ENCODE data around the gene TMEM86A. TPM values are rescaled to one million over a fixed set of nuclear protein-coding genes. Genes with fewer than 3 reads are reported as not detected.
A peak's percentile ranks its signal among the peaks of the same experiment; 100 is the strongest.

TMEM86A gene
- total RNA-seq, 1 experiment from 2014 or later, result 1.7 TPM

GRCh38 chr11:18726040-18726439 lies 27.5 kb downstream of the TMEM86A start, which contains the start of gene IGSF22:
IGSF22 (minus strand) TSS chr11:18726188; CDS start chr11:18724236, 1,952 bp downstream.
- no peak for DNase-seq (ENCODE audit: low spot score)

GRCh38 chr11:18727479-18728236 lies 29.1 kb downstream of the TMEM86A start:
- DNase-seq (ENCODE audit: low spot score), result peak; percentile 30

- no peak for DNase-seq (ENCODE audit: low spot score)
These were observed 30.1 kb downstream of the TMEM86A start for GRCh38 chr11:18728658-18729057.

GRCh38 chr11:18729426-18729825 lies 30.8 kb downstream of the TMEM86A start:
- no peak for DNase-seq (ENCODE audit: low spot score)

- no peak for DNase-seq (ENCODE audit: low spot score)
These were observed 31.4 kb downstream of the TMEM86A start for GRCh38 chr11:18730020-18730419.

DNA sequence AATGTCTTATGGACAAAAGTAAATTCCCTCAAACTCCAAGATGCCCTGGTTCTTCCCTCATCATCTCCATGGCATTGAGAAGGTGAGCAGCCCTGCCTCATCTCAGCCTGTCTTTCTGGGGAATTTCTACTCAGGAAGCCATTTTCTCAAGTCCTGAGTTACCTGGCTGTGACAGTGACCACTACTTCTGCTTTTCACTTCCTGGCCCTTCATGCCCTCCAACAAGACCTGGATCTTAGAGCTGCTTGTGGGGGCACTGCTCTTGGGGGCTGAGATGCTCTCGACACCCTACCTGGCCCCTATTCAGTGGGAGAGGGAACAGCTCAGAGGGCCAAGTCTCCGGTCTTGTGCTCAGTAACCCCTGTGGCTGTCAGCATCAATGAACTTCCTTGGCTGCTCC lies 32.9 kb downstream of the TMEM86A start:
- DNase-seq (ENCODE audit: low spot score), result no peak

DNA sequence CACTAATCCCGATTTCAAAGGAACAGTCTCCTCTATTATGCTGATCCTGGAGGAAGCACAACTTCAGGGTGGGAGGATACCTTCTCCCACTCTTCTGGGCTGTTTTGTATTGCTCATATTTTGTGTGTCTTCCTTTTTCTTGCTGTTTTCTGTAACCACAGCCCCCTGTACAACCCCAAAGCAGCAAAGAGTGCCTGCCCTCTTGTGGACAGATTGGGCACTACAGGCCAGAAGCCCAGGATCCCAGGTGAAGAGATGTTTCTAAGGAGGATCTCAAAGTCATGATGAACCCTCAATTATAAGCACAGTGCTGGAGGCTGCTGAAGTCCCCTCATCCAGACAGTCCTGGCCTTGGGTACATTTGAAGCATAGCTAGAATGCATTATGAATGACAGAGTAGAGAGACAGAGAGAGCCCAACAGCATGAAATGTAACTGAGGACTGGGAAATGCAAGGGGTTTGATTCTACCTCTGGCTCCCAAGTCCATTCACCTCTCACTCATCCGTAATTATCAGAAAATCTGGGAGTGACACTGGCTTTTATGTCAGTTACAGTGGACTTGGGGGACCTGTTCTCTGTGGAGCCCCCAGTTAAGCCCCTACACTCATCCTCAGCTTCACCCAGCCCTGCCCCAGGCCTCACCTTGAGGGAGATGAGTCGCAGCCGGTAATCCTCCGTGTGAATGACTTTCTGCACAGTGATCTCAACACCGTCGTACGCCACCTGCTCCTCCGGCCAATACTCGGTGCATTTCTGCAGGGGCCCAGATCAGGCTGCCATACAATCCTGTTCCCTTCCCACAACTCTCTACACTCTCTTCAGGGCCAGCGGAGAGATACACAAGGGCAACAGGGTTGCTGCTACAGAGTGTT lies 33.6 kb downstream of the TMEM86A start:
- peak; percentile 29 for DNase-seq (ENCODE audit: low spot score)

DNA sequence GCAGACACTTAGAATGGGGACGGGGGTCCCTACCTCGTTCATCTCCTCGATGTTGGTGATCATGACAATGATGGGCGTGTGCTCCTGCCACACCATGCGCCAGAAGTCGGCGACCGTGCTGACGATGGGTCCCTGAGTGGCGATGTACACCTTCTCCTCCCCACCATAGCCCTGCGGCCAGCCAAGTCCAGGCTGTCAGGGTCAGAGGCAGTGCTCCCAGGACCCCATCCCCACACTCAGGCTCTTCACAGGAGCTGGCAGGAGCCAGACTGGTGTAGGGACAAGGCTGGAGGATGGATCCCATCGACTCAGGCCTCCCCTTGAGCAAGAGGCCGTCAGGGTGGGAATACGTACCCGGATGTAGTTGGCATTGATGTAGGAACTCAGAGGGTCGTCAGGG lies 34.6 kb downstream of the TMEM86A start:
- DNase-seq (ENCODE audit: low spot score), result no peak

DNA sequence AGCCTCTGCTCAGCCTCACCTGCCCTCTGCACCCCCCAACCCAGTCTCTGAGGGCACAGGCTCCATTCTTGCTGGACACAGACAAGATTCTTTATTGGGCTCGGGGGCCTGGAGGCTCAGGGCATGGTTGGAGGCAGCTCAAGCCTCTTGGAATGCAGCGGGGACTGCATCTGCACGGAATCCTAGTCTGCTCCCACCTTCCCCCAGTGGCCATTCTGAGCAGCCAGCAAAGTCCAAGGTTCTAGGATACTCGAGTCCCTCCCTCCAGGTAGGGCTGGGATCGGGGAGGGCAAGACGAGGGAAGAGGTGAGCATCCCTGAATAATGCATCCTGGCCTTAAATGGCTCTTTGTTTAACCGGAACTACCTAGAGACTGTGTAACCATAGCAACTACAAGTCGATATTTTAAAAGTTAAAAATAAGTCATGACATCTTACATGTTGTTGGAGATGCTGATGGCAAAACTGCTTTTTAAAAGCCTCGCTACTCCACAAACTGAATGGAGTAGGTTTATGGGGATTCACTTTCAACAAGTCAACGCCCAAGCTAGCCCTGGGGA lies 38.1 kb downstream of the TMEM86A start:
- DNase-seq (ENCODE audit: low spot score), result no peak

- DNase-seq (ENCODE audit: low spot score), result no peak
These were observed 39.1 kb downstream of the TMEM86A start for GRCh38 chr11:18737642-18738041.

- DNase-seq (ENCODE audit: low spot score), result no peak
These were observed 41.1 kb downstream of the TMEM86A start for GRCh38 chr11:18739685-18740084.

- DNase-seq (ENCODE audit: low spot score), result no peak
These were observed 43.2 kb downstream of the TMEM86A start for GRCh38 chr11:18741783-18742182.

DNA sequence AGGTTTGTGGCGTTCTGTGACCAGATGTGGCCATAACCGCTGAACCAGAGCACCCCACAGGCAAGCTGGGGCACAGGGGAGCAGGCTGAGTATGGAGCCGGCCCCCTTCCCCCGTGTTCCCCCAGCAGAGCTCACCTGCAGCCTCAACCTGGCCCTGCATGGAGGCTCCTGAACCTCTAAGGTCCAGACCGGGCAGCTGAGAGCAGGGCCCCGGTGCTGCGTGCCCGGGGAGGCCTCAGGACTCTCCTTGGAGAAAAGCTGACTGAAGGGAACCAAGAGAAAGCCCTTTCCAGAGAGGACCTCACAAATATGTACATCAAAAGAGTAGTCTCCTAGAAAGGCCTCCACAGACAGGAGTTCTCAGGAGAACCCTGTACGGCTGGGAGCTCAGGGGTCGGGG lies 44.8 kb downstream of the TMEM86A start:
- no peak for DNase-seq (ENCODE audit: low spot score)

DNA sequence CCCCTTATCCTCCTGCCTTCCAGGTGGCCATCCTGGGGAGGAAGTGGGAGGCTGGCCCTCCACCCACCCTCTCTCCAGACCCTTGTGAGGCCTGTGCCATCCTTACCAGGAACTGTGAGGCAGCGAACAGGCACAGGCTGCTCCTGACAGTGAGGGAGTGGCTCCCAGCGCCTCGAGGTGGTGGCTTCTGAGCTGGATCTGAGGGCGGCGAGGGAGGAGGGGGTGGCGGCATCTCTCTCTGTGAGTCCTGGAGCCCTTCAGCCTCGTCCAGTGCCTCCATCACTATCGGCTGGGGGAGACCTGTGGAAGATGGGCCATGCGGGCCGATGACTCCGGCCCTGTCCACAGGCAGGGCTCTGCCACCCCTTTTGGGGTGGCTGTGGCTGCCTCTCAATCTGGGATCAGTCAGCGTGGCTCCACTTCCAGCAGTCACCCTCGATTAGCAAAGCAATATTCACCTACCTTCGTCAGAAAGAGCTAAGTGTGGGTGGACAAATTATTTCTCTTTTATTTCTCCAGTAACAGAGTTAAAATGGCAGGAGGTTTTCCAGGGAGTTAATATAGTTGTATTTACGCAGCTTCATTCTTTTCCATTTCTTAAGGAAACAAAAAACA lies 45.4 kb downstream of the TMEM86A start:
- no peak for DNase-seq (ENCODE audit: low spot score)

- DNase-seq (ENCODE audit: low spot score), result no peak
These were observed 46.7 kb downstream of the TMEM86A start for GRCh38 chr11:18745251-18745650.

DNA sequence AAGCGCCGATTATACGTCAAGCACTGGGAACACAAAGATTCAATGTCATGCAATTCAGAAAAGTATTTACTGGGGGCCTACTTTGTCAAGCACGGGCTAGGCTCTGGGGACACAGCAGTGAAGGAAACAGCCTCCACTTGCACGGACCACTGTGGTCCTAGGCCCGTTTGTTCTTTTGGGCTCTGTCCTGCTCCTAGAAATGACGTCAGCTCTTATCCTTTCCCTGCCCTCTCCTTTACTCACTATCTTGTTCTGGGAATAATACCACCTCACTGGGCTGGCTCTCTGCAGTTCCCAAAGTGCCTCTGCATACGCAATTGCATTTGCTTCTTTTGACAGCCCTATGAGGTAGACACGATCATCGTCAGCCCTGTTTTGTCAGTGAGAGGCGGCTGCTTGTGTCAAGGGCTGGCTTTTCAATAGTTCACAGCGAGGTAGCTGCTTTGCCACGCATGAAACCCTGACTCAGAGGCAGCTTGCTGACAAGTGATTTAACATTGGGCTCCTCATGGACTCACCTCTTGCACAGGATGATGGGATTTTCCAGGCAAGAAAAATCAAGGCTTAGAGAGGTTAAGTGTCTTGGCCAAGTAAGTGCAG lies 50.3 kb downstream of the TMEM86A start:
- no peak for DNase-seq (ENCODE audit: low spot score)

- DNase-seq (ENCODE audit: low spot score), result peak; percentile 87
These were observed 51.2 kb downstream of the TMEM86A start for GRCh38 chr11:18749681-18750319.

DNA sequence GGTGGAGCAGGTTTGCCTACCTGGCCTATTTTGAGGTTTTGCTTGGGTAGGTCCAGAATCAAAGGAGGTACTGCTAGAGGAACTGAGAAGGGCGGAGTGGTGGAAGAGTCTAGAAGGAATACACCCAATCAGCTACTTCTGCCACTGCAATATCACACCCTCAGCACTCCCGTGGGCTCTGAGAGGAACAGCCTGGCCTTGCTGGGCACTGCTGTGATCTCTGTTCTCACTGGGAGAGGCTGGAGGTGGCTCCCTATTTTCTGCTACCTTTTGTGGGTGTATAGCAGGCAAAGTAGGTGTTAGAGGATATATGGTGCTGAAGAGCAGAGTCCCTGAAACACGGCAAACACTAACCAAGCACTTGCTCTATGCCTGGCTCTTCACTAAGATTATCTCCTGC lies 52.4 kb downstream of the TMEM86A start:
- DNase-seq (ENCODE audit: low spot score), result no peak

DNA sequence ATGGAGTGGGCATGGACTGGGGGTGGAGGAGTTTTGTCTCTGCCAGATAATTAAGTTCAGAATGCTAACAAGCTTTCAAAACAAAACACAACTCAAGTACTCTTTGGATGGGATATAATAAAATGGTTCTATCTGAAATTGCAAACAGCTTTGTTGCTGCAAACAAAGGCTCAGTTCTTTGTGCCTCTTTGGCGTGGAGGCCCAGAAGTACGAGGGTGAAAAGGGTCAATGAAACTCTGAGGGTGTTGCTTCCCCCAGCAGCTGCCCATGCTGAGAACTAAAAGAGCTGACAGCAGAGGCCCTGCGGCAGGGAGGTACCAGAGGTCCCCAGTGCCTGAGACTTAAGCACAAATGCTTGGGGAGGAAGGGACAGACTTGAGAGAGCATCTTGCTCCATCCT lies 53.9 kb downstream of the TMEM86A start:
- no peak for DNase-seq (ENCODE audit: low spot score)

- peak; percentile 79 for DNase-seq (ENCODE audit: low spot score)
These were observed 55.7 kb downstream of the TMEM86A start for GRCh38 chr11:18754308-18754707.

Data from A172 (cell line).